CMK (cell line): ENCODE results near the gene HMMR.
"Not testable (repeated sequence)": the region's sequence is repeated elsewhere in the genome, so short reads cannot be mapped to it uniquely, and the experiment has no call there.

Experiments used
- DNase-seq: peaks from one replicate; pipeline ENCODE4 v3.0.0-alpha.2; 2010; ENCODE audit warnings: low read depth

Gene HMMR

GRCh38 chr5:163506726-163507125 is 46.3 kb downstream of the HMMR start:
- no peak for DNase-seq

DNA sequence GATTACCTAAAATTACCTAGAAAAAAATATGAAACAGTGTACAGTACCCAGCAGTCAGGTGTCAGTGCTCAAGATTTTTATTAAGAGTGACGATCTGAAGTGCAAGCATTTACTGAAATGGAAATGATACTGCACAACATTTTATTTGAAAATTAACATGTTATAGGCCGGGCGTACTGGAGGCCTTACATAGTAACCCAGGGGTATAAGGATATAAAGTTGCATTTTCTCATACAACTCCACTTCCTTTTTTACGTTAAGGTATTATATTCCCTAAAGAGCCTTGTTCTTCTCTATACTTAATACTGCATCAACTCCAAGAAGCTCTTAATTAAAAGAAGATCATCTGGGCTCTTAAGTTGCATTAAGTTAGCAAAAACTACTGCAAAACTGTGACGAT is 48.3 kb downstream of the HMMR start:
- no peak for DNase-seq

DNA sequence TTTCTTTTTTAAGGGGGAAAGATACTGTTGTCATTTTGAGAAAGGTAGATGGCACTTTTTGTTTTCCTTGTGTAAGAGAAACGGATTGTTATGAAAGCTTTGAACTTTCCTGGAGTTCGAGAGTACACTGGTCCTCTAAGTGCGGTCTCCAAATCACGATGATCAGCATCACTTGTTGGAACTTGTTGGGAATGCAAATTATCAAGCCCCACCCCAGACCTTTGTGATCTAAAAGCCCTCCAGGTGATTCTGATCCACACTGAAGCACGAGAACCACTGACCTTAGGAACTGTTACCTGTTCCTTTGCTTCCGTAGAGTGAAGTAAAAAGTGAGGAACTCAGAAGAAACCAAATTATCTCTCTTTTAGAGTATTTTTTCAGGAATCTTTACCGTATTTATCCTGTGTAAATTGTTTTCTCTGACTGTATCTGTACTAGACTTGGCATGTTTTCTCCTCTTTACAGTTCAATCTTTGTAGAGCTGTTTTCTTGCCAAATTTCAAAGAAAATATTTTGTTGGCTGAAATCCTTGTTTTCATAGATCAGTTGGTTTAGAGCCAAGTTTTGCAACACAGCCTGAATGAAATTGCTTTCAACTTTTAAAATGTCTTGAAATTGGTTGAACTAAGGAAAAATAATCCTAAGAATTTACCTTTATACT is 49.0 kb downstream of the HMMR start:
- DNase-seq, result no peak

GRCh38 chr5:163512526-163512925 is 52.1 kb downstream of the HMMR start:
- no peak for DNase-seq

GRCh38 chr5:163525096-163525495 is 64.7 kb downstream of the HMMR start:
- no peak for DNase-seq

DNA sequence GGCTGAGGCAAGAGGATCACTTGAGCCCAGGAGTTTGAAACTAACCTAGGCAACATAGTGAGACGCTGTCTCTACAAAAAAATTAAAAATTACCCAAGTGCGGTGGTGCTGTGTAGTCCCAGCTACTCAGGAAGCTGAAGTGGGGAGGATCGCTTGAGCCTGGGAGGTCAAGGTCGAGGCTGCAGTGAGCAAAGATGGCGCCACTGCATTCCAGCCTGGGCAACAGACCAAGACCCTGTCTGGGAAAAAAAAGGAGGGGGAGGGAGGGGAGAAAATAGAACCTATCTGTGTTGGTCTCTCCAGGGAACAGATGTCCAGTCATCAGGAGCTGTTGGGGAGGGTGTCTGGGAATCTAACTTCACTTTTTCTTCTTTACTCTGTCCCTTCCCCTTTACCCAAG is 69.3 kb downstream of the HMMR start:
- no peak for DNase-seq

- DNase-seq, result no peak
Observed at GRCh38 chr5:163531272-163531671, 70.8 kb downstream of the HMMR start.

- DNase-seq, result no peak
Observed at GRCh38 chr5:163532171-163533084, 72.0 kb downstream of the HMMR start.

DNA sequence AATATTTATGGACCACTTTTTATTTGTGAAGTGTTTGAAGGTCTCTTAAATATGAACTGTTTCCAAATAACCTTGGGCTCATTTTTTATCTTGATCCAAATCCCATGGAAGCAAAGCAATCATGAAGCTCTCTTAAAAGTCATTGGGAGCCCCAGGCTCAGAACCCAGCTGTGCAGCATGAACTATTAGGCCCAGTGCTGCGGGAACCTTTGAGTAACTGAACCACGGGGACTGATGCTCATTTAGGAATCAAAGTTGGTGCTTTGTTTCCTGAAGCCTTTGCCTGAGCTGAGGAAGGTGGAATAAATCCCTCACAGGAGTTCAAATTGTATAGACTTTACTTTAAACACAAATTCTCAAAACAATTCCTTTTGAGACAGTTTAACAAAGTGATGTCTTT is 72.8 kb downstream of the HMMR start:
- DNase-seq, result no peak

- DNase-seq, result no peak
Observed at GRCh38 chr5:163534492-163535094, 74.2 kb downstream of the HMMR start.

DNA sequence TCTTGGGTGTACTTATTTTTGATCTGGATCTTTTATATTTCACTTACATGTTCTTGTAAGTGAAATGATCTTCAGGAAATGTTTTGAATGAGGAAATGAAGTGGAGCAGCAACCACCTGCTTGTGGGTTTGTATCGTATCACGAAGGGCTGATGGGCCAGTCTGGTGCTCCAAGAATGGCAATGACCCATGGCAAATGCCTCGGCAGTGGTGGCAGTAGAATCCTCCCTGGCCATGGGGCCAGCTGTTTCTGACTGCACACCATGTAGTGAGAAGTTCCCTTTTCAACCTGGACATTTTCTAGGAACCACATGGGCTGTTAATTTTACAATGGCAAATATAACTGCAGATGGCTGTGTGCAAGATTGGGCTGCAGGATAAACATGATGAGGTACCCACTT is 74.9 kb downstream of the HMMR start:
- no peak for DNase-seq

DNA sequence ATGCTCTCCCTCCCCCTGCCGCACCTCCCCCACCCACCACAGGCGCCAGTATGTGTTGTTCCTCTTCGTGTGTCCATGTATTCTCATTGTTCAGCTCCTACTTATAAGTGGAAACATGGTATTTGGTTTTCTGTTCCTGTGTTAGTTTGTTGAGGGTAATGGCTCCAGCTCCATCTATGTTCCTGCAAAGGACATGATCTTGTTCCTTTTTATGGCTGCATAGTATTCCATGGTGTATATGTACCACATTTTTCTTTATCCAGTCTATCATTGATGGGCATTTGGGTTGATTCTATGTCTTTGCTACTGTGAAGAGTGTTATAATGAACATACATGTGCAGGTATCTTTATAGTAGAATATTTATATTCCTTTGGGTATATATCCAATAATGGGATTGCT is 76.0 kb downstream of the HMMR start:
- DNase-seq, result not testable (repeated sequence)

GRCh38 chr5:163540696-163541095 is 80.3 kb downstream of the HMMR start:
- DNase-seq, result no peak
